PFSK-1 (cell line): Measurements from ENCODE around the gene NF2.

Experiments
- FOXP2 ChIP-seq: optimal IDR thresholded peaks from 2 replicates; pipeline ENCODE3; 2011; ENCODE audit warnings: borderline replicate concordance, control low read depth, inconsistent platforms; ENCODE audit not compliant: insufficient read depth; ENCODE audit errors: extremely low read length, extremely low read depth
- POLR2AphosphoS5 ChIP-seq: IDR thresholded peaks from 2 replicates; pipeline ENCODE4 v1.6.1; 2012; ENCODE audit warnings: low read depth, mild to moderate bottlenecking, control low read depth, low read length, moderate library complexity
- REST ChIP-seq, 2 experiments: IDR thresholded peaks; 2 replicates each; pipeline versions ENCODE4 v1.6.1 to v1.8.0; 2011 to 2012; ENCODE audit warnings: low read depth in 2 of 2, low read length in 2 of 2, control low read depth in 1 of 2, inconsistent platforms in 1 of 2, mild to moderate bottlenecking in 1 of 2, moderate library complexity in 1 of 2; ENCODE audit not compliant: insufficient read depth in 1 of 2
- SIN3A ChIP-seq: IDR thresholded peaks from 2 replicates; pipeline ENCODE4 v1.6.1; 2012; ENCODE audit warnings: mild to moderate bottlenecking, low read length, moderate library complexity, borderline replicate concordance; ENCODE audit not compliant: insufficient read depth
- TAF1 ChIP-seq: IDR thresholded peaks from 2 replicates; pipeline ENCODE4 v1.6.1; 2012; ENCODE audit warnings: low read length, control low read depth, borderline replicate concordance; ENCODE audit not compliant: insufficient read depth

The NF2 gene

GRCh38 chr22:29665486-29665885, 62.1 kb downstream of the NF2 start:
- TF ChIP-seq SIN3A (no peak), TAF1 (no peak)

GRCh38 chr22:29668673-29669072, 65.2 kb downstream of the NF2 start:
- TF ChIP-seq REST (IDR thresholded peaks at IDR 0.05; ENCODE audit: insufficient read depth in 1 of 2, low read depth in 2 of 2, low read length in 2 of 2) (no peak), SIN3A (no peak), TAF1 (no peak), FOXP2 (no peak), POLR2AphosphoS5 (no peak)

GRCh38 chr22:29670626-29671025, 67.2 kb downstream of the NF2 start:
- TF ChIP-seq FOXP2 (no peak), TAF1 (no peak), SIN3A (no peak)

- TF ChIP-seq POLR2AphosphoS5 (no peak), FOXP2 (no peak), REST (IDR thresholded peaks at IDR 0.05; ENCODE audit: insufficient read depth in 1 of 2, low read depth in 2 of 2, low read length in 2 of 2) (no peak), TAF1 (no peak), SIN3A (no peak)
These were observed 70.1 kb downstream of the NF2 start for GRCh38 chr22:29673361-29674066.

- no peak for TF ChIP-seq SIN3A
- no peak for TF ChIP-seq TAF1
- no peak for TF ChIP-seq REST (IDR thresholded peaks at IDR 0.05; ENCODE audit: insufficient read depth in 1 of 2, low read depth in 2 of 2, low read length in 2 of 2)
- no peak for TF ChIP-seq POLR2AphosphoS5
- no peak for TF ChIP-seq FOXP2
These were observed 70.7 kb downstream of the NF2 start for GRCh38 chr22:29674121-29674520.

- no peak for TF ChIP-seq SIN3A
- no peak for TF ChIP-seq FOXP2
- no peak for TF ChIP-seq REST (IDR thresholded peaks at IDR 0.05; ENCODE audit: insufficient read depth in 1 of 2, low read depth in 2 of 2, low read length in 2 of 2)
- TF ChIP-seq POLR2AphosphoS5 = no peak
- TF ChIP-seq TAF1 = no peak
These were observed 75.9 kb downstream of the NF2 start for GRCh38 chr22:29679316-29679715.
